Activated CD4-positive, CD25-positive, alpha-beta regulatory T cell treated with anti-CD3 and anti-CD28 coated beads, Interleukin-2, amount 50 U/mL, for 16 hours (primary cell): ENCODE results near the gene HEBP1.
A peak's percentile ranks its signal among the peaks of the same experiment; 100 is the strongest.
"Not testable (repeated sequence)": the region's sequence is repeated elsewhere in the genome, so short reads cannot be mapped to it uniquely, and the experiment has no call there.

ENCODE experiments used
- DNase-seq: peaks from one replicate; pipeline ENCODE4 v3.0.0-alpha.2; 2020; ENCODE audit warnings: low read depth, low spot score

HEBP1 gene, protein sequence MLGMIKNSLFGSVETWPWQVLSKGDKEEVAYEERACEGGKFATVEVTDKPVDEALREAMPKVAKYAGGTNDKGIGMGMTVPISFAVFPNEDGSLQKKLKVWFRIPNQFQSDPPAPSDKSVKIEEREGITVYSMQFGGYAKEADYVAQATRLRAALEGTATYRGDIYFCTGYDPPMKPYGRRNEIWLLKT

DNA sequence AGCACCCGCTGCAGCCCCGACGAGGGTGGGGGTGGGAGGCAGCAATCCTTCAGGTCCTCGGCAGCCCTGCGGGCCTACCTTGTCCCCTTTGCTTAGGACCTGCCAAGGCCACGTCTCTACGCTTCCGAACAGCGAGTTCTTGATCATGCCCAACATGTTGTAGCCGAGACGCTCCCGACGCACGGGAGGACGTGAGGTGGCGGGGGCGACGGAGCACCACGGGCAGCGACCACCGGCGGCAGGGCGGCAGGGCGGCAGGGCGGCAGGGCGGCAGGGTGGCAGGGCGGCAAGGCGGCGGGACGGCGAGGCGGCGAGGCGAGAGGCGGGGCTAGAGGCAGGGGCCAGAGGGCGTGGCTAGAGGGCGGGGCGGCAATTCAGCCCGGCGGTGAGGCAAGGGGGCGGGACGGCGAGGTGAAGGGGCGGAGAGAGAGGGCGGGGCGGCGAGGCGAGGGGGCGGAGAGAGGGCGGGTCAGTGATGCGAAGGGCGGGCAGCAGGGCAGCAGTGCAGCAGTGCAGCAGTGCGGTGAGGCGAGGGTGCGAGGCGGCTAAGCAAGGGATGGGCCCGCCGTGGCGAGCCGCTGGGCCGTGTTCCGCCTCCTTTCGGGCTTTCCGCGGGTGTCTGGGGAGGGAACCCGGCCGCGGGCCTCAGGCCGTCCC is at the start of gene HEBP1:
HEBP1 (minus strand) TSS at position 307 of the 657 bp plus-strand sequence; CDS start at position 156, 151 bp downstream.
- DNase-seq = peak; percentile 89

DNA sequence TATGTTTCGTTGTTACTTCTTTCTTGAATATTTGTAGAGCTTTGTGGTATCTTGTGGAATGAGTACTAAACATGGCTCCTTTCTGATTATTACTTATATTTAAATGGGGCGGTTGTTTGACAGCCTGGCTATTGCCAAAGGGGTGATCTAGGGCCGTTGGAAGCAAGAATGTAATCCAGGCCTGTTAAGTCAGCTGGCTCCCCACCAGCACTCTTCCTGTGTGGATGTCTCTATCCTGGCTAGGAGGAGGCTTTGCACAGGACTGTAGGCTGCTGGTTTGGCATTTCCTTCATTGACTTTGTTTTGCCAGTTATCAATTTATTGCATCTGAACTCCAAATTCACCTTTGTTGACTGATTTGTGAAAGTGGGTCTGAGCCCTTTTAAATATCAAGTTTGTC is 49.8 kb upstream of the HEBP1 start:
- no peak for DNase-seq

DNA sequence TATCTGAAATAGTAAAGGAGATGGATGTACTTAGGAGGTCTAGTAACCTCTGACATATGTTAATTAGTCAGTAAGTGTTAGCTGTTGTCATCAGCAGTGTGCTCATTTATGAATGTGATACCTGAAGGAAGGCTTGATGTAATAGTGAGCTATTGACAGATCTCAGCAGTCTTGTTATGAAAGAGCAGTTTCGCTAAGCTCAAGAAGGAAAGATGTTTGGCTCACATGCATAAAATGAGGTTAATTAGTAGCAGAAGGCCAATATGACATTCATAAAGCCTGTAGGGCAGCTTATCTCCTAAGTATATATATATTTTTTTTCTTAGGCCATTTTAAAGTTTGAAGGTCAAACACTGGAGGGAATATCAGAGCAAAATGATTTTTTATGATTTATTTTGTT is 46.9 kb upstream of the HEBP1 start:
- no peak for DNase-seq

DNA sequence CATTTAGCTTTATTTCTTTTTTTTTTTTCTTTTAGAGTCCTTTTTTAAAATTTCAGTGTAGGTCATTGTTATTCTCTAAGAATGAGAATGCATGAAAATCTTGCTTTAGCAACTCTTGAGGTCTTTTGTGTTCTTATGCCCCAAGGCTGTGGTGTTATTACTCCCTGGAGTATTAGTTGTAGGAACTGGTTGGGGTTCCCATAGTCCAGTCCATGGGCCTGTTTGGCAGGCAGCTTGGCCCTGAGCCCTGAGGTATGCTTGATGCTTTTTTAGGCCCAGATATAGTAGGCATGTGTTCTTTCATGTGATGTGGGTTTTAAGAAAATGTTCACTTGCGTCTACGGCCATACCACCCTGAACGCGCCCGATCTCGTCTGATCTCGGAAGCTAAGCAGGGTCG is 45.8 kb upstream of the HEBP1 start:
- no peak for DNase-seq

DNA sequence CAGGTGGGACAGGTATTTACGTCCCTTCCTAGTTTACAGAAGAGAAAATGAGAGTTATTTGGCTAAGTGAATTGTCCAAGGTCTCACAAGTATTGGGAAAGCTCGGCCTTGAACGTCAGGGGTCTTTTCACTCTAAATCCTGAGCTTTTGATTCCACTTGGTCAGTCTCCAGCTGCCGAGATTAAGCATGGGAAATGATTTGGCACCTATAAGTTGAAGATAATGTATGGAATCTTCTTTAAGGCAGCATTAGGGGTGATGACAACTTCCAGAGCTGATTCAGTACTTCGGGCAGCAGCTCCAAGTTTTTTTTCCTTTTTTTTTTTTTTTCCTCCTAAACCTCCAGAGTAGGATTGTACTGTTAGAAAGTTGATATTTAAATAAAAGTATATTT is 44.8 kb upstream of the HEBP1 start:
- DNase-seq = no peak

DNA sequence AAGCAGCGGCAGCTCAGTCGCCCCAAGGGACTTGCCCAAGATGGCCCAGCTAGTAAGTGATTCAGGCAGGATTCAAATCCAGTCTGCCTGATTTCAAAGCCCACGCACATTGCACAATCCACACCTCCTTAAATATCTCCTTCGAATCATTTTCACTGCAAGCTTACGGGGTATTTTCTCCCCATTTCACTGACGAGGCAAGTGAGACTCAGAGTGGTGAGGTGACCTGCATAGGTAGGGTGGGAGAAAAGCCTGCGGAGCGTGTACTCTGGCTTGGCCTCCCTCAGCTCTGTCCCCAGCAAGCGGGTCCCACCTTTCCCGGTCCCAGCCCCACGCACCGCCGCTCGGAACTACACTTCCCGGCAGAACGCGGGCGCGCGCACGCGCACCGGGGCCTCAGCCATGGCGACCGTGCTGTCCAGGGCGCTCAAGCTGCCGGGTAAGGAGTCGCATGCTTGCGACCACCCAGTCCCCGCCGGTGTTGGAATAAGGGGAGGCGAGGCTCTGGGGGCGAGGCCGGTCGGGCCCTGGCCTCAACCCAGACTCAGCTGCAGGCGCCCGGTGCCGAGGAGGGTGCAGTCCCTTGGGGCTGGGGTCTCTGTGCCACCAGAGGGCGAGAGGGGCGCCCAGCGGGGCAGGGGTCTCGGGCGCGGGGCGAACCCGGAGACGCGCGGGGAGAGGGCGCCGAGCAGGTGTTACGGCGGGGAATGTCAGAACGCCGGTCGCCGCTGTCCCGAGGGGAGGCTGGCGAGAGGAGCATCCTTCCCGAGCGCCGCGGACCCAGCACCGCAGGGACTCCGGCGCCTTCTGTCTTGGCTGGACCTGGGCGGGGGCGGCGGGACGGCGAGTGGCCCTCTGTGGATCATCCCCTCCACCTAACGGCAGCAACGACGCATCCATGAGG is 44.2 kb upstream of the HEBP1 start, which contains the start of gene FAM234B:
FAM234B (plus strand) TSS at position 380 of the 904 bp plus-strand sequence; CDS start at position 403, 23 bp downstream.
- peak; percentile 46 for DNase-seq

DNA sequence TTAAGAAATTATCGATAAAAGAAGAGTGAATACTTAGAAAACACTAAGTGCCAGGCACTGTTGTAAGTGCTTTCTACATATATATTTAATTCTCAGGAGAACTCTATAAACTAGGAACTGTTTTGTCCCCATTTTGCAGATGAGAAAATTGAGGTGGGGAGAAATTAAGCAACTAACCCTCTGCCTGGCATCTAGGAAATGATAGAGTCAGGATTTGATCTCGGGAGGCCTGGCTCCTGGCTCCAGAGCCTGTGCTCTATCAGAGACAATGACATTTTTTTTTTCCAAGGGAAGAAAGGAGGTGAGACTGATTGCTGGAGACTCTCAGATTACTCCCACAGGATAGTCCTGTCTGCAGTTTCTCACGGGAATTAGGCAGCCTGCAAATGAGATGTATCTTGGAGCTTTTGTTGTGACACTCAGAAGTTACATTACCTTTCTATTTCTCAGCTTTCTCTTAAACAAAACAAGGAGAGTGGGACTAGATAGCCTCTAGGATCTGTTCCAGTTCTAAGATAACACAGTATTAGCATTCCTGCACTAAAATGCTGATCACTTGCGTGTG is 42.7 kb upstream of the HEBP1 start:
- no peak for DNase-seq

DNA sequence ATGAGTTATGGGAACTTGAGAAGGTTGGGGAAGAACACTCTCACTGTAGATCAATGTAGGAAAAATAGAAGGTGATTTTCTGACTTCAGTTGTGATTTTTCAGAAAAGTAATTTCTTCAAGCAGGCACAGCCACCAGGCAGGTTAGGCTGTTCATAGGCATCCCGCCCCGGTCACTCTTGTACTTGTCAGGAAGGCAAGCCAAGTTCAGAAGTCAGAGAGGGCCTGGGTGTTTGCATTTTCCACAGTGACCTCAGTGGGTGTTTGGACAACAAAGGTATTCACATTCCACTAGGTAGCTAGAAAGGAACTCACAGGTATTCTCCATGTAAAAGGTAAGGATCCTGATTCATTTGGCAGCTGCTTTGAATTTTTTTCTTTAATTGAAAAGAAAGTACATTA is 41.2 kb upstream of the HEBP1 start:
- no peak for DNase-seq

DNA sequence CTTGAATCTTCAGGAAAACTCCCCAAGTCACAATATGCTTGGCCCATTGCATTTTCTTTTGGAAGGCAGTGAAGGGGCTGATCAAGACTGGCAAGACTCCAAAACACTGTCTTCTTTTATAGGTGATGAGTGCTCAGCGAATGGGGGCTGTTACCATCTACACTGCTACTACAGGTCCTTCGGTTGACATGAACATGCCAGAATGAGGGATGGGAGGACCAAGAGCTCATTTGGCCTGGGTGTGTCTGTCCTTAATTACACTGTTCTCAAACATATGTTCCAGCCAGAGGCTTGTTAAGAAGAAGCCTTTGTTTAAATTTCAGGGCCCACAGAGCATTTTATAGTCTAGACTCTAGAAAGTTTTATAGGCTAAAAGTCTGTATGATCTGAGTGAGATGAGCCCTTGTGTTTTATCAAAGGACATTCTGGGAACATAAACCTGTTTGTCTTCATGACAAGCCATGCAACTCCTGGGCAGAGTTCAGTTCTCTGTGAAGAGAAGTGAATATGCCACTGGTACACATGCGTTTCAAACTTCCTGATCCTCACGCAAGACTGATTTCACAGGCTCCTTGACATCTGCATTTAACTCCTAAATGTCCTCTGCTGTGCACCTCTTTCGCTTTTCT is 39.4 kb upstream of the HEBP1 start:
- no peak for DNase-seq

DNA sequence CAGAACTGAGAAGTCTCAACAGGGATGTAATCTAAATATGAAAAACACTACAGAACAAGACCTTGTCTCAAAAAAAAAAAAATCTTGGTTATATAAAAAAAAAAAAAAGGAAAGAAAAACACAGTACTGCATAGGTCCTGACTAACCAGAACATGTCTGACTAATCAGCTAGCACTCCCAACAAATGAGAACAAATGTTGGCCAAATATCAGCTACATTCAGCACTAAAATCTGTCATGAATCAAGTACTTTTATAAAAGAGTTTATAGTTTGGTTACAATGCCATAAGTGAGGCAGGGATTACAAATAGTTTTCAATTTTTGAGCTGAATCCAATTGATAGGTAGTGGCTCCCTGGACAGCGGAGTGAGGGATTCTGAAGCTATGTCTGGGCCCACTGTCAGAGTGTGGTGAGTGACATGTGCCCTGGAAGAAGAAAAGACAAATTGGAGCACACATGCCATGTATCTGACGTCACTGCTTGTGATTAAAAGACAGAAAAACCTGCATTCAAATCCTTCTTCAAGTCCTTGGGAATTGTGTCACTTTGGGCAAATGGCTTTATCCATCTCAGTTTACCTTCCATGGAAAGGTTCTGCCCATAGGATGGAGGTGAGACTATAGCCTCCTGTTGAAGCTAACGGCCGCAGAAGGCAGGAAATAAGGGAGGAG is 38.6 kb upstream of the HEBP1 start:
- no peak for DNase-seq

DNA sequence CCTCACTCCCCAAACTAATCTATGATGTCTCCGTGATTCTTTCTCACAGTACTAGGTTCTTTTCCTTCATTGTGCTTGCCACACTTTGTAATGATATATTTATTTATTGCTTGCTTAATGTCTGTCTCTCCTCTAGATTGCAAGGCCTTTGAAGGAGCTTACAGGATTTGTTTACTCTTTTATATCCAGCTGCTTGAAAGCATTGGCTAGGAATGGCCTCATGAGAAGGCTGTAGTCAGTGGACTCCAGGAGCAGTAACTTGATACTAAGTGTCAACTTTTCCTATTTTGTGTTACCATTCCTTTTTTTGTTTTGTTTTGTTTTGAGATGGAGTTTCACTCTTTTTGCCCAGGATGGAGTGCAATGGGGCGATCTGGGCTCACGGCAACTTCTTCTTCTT is 36.8 kb upstream of the HEBP1 start:
- no peak for DNase-seq

DNA sequence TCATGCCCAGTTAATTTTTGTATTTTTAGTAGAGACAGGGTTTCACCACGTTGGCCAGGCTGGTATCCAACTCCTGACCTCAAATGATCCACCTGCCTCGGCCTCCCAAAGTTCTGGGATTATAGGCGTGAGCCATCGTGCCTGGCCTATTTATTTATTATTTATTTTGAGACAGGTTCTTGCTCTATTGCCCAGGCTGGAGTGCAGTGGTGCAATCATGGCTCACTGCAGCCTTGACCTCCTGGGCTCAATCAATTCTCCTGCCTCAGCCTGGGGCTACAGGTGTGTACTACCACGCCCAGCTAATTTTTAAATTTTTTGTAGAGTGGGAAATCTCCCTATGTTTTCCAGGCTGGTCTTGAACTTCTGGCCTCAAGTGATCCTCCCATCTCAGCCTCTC is 35.3 kb upstream of the HEBP1 start:
- DNase-seq = not testable (repeated sequence)

DNA sequence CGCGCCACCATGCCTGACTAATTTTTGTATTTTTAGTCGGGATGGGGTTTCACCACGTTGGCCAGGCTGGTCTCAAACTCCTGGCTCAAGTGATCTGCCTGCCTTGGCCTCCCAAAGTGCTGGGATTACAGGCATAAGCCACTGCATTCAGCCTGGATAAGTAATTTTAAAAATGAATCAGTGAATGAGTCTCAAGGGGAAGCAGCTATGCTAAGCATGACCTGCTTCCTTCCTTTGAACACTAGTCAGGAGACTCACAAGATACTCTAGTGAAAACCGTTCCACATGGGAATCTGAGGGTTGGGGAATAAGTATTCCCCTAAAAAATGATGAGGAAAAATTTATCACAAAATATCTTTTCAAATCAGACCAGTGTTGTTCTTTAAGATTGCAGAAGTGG is 33.4 kb upstream of the HEBP1 start:
- no peak for DNase-seq

DNA sequence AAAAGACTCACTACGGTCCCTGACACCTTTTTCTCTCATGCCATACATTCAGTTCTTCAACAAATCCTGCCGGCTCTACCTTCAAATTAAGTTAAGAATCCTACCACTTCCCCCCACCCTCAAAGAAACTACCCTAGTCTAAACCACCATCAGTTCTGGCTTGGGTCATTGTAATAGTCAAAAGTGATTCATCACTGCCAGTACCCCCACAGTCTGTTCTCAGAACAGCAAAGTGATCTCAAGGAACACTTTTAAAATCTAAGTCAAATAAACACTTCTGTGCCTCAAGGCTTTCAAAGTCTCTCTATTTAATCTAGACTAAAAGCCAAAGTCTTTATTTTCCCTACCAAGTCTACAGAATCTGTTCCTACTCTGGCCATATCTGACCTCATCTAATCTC is 32.1 kb upstream of the HEBP1 start:
- DNase-seq = no peak

DNA sequence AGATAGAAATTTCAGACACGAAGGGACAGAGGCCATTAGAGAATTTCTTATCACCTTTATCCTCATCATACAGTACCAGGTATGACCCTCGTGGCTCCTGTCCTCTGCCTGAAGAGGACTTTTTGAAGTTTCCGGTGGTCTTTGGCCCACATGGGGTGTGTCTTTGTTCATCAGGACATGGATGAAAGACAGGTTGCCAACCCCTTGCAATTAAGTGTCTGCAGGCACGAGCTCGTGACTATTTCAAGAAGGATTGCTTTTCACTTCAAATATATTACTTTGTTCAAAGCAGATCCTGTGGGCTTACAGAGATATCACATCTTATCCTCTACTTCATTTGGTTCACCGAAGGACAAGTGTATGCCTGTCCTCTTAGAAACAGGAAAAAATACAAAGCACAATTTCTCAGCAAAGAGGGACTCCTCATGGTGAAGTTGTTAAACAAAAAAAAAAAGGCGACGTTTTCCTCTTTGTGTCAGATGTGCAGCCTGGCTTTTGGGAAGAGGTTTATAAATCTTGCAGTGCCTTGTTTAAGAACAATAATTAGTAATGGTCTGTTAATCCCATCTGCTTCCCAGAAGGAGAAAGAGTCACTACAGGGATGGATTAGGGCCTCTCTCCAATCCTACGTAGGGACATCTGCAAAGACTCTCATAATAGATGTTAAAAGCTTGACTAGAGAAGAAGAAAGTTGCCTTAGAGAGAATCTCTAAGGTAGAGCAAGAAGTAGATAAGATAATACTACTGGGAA is 30.7 kb upstream of the HEBP1 start:
- no peak for DNase-seq

DNA sequence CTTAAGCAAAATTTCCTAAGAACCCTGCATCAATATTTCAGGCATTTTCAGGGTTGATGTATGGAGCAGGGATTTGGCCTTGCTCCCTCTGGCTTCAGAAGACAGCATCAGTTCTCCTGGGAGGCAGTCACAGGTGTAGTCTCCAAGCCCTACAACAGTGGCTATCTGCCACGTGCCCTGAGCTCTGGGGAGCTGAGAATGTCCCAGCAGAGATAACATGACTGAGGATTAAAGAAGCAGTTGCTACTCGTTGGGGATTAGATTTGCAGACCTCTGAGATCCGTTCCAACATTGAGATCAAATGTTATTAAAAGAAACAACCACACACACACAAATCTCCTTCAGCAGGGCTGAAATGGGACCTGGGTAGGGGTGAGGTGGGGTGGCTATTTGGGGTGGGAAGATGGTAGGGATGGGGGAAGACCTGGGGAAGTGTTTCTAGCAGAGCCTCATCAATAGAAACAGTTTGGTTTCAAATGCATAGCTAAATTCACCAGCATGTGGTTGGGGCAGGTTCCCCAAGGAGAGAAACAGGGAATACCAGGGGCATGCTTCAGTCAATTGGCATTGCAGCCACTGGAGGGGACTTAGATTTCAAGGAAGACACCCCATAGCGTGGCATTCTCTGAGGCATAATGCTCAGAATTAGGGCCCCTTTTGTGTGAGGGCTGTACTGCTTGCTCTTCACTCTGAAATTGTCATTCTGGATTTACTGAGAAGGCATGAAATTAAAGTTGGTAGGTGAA is 28.9 kb upstream of the HEBP1 start:
- DNase-seq = no peak

DNA sequence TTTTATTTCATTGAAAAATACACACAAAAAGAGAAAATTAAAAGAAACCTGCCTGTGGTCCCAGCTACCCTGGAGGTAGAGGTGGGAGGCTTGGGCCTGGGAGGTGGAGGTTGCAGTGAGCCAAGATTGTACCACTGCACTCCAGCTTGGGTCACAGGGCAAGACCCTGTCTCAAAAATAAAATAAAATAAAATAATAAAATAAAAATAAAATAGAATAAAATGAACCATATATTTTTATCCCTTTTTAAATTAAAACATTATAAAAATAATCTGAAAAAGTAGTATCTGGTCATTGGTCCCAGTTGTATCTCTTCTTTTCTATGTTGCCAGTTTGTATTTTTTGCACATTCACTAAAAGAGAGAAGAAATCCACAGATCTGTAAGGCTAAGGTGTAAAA is 27.4 kb upstream of the HEBP1 start:
- DNase-seq = no peak

DNA sequence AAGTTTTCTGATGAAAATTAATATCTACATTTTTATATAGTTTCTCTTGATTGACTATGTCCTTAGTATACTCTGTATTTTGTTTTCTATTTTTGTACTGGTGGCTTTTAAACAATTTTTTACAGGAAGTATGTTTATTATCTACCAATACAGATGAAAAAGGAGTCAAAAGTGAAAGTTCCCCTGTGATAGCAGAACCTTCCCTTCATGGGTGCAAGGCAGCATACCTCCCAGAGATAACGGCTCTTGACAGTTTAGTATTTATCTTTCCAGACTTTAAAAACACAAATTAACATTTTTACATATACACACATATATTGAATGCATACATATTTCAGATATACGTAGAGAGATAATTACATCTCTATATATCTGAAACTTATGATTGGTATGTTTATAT is 27.0 kb upstream of the HEBP1 start:
- DNase-seq = no peak

DNA sequence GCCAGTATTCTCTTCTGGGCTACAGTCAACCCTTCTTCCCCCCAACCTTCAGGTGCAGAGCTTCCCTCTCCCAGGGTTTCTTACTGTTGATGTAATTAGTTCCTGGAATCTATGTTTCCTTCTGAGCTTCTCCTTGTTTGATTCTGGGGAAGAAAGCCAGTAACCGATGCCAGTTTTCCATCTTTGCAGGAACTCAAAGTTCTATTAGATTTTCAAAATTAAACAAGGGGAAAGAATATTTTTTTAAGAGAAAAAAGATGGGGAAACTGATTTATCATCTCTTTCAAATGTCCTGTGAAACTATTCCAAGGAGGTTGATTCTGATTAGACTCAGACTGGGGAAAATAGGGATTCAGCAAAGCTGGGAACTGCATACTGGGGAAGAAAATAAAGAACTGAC is 26.2 kb upstream of the HEBP1 start:
- DNase-seq = no peak

DNA sequence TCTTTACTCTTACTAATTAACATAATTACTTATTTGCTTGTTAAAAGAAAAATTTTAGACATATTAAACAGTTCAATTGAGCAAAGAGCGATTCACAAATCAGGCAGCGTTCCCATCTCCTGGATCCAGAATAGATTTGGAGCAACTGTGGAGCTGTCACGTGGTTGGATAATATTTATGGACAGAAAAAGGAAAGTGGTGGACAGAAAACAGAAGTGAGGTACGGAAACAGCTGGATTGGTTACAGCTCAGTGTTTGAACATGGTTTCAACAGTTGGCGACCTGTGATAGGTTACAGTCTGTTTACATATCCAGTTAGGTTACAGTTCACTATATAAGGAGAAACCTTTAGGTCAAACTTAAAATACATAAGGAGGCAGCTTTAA is 24.5 kb upstream of the HEBP1 start:
- DNase-seq = no peak
